HL-60 (cell line): ENCODE data around the gene PAX9.

Experiments
- DNase-seq, 2 experiments: peaks; one replicate each; pipeline ENCODE4 v3.0.0-alpha.2; 2010 to 2020; ENCODE audit warnings: low read depth in 1 of 2, low spot score in 1 of 2
- H3K27ac ChIP-seq: fragments of 250-450 bp; sonication (Bioruptor Pico); replicated peaks from 2 replicates; pipeline ENCODE4 v1.5.1; 2020; ENCODE audit warnings: mild to moderate bottlenecking, moderate library complexity
- H3K27me3 ChIP-seq: fragments of 250-450 bp; sonication (Bioruptor Pico); 2 replicates; pipeline ENCODE4 v1.5.1; 2021; ENCODE audit warnings: mild to moderate bottlenecking, moderate library complexity; ENCODE audit not compliant: insufficient read depth, poor library complexity, severe bottlenecking
- H3K4me3 ChIP-seq: replicated peaks from 2 replicates; pipeline ENCODE4 v1.5.1; 2011; ENCODE audit warnings: mild to moderate bottlenecking, control low read depth, low read length; ENCODE audit not compliant: insufficient read depth
- POLR2AphosphoS5 ChIP-seq: IDR thresholded peaks from 2 replicates; pipeline ENCODE4 v1.6.1; 2012; ENCODE audit warnings: low read depth
- SPI1 ChIP-seq: IDR thresholded peaks from 2 replicates; pipeline ENCODE4 v1.6.1; 2012; ENCODE audit warnings: low read depth, mild to moderate bottlenecking, borderline replicate concordance
- TF ChIP-seq, protein P1 (sequence below): IDR thresholded peaks from one replicate; pipeline ENCODE4 v1.5.1; 2011; ENCODE audit warnings: low read length, control low read depth, inconsistent platforms; ENCODE audit not compliant: insufficient read depth

PAX9 gene

DNA sequence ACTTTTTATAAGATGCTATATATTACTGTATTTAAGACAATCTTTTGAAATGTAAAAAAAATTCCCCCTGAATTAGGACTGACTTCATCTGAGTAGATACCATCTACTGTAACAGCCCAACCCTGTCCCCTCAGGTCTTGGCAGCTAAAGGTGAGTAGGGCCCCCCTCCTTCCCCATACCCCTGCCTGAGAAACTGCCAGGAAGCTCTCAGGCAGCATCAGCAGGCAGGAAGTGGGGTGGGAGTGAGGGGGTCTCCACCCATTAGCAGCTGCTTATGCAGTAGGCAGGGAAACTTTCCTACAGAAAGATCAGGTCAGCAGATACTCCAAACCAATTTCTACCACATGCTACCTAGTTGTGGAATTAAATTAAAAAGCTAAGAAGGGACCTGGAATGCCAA lies 62.5 kb downstream of the PAX9 start:
- TF ChIP-seq, protein P1, sequence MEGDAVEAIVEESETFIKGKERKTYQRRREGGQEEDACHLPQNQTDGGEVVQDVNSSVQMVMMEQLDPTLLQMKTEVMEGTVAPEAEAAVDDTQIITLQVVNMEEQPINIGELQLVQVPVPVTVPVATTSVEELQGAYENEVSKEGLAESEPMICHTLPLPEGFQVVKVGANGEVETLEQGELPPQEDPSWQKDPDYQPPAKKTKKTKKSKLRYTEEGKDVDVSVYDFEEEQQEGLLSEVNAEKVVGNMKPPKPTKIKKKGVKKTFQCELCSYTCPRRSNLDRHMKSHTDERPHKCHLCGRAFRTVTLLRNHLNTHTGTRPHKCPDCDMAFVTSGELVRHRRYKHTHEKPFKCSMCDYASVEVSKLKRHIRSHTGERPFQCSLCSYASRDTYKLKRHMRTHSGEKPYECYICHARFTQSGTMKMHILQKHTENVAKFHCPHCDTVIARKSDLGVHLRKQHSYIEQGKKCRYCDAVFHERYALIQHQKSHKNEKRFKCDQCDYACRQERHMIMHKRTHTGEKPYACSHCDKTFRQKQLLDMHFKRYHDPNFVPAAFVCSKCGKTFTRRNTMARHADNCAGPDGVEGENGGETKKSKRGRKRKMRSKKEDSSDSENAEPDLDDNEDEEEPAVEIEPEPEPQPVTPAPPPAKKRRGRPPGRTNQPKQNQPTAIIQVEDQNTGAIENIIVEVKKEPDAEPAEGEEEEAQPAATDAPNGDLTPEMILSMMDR = no peak
- TF ChIP-seq SPI1 (no peak), POLR2AphosphoS5 (no peak)
- no peak overlapping the region for H3K27ac ChIP-seq
- H3K4me3 ChIP-seq = no peak overlapping the region
- DNase-seq = no peak
- H3K27me3 ChIP-seq = no peaks in the 10 kb centered on the region

DNA sequence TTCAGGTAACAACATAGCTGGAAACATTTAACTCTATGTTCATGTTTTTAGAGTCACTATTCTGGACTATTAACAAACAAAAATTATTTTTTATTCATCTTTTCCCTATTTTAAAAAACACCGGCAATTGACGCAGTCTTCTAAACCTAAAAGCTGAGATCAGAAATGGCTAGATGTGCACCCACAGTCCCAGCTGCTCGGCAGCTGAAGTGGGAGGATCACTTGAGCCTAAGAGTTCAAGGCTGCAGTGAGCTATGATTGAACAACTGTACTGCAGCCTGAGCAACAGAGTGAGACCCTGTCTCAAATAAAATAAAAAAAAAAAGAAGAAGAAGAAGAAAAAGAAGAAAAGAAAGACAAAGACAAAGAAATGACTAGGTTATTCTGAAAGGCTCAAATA lies 64.5 kb downstream of the PAX9 start:
- Histone ChIP-seq H3K27ac (no peak overlapping the region), H3K4me3 (no peak overlapping the region), H3K27me3 (no peaks in the 10 kb centered on the region)
- TF ChIP-seq, protein P1 = no peak
- DNase-seq = no peak
